K562 (cell line): ENCODE measurements around the gene NCAPD2. TPM values are rescaled to one million over a fixed set of nuclear protein-coding genes. Genes with fewer than 3 reads are reported as not detected.
A peak's percentile ranks its signal among the peaks of the same experiment; 100 is the strongest.

Source experiments
- CAMTA2 ChIP-seq: fragments of 250-450 bp; sonication (Bioruptor Pico); conservative IDR thresholded peaks from 2 replicates; pipeline ENCODE4 v1.5.1; 2022
- FIP1L1 ChIP-seq: fragments of 200-400 bp; formaldehyde crosslinking; IDR thresholded peaks from 2 replicates; pipeline ENCODE4 v1.6.1; 2018; ENCODE audit warnings: mild to moderate bottlenecking, low read depth, low read length; ENCODE audit not compliant: poor library complexity, severe bottlenecking
- NELFE ChIP-seq: IDR thresholded peaks from 2 replicates; pipeline ENCODE4 v1.6.1; 2011; ENCODE audit warnings: mild to moderate bottlenecking; ENCODE audit not compliant: insufficient read depth, insufficient read length
- POLR2AphosphoS5 ChIP-seq: IDR thresholded peaks from 2 replicates; pipeline ENCODE4 v1.6.1; 2011; ENCODE audit warnings: mild to moderate bottlenecking, low read depth, low read length, moderate library complexity; ENCODE audit not compliant: control insufficient read depth, insufficient read depth
- POLR3G ChIP-seq: IDR thresholded peaks from 2 replicates; pipeline ENCODE4 v1.6.1; 2011; ENCODE audit not compliant: insufficient read length, insufficient replicate concordance; ENCODE audit errors: extremely low read depth
- RBM25 ChIP-seq: fragments of 200-400 bp; formaldehyde crosslinking; IDR thresholded peaks from 2 replicates; pipeline ENCODE4 v1.6.1; 2018; ENCODE audit warnings: low read length, low read depth, moderate library complexity; ENCODE audit not compliant: severe bottlenecking
- SMARCC2 ChIP-seq: fragments of 450-650 bp; IDR thresholded peaks from 2 replicates; pipeline ENCODE4 v1.6.1; 2017; ENCODE audit warnings: antibody characterized with exemption, moderate library complexity, mild to moderate bottlenecking, low read depth
- SNIP1 ChIP-seq: fragments of 450-650 bp; IDR thresholded peaks from 2 replicates; pipeline ENCODE4 v1.7.1; 2017; ENCODE audit warnings: low read depth, mild to moderate bottlenecking
- TCFL5 ChIP-seq: fragments of 250-450 bp; sonication (Bioruptor Pico); conservative IDR thresholded peaks from 2 replicates; pipeline ENCODE4 v1.6.1; 2021; ENCODE audit warnings: mild to moderate bottlenecking, moderate library complexity, matching md5 sums
- ZFPM2 ChIP-seq: fragments of 250-450 bp; sonication (Bioruptor Pico); IDR thresholded peaks from 2 replicates; pipeline ENCODE4 v1.5.1; 2022; ENCODE audit warnings: mild to moderate bottlenecking
- ZNF12 ChIP-seq: sonication (generic); formaldehyde crosslinking; IDR thresholded peaks from 2 replicates; pipeline ENCODE4 v1.4.0; 2020; ENCODE audit warnings: mild to moderate bottlenecking, missing genetic modification reagents
- ZNF165 ChIP-seq: fragments of 250-450 bp; sonication (Bioruptor Pico); IDR thresholded peaks from 2 replicates; pipeline ENCODE4 v1.4.0; 2020; ENCODE audit warnings: borderline replicate concordance
- ZNF217 ChIP-seq: sonication (generic); formaldehyde crosslinking; IDR thresholded peaks from 2 replicates; pipeline ENCODE4 v1.8.0; 2022; ENCODE audit warnings: mild to moderate bottlenecking, missing genetic modification reagents
- ZNF23 ChIP-seq: fragments of 250-450 bp; sonication (Bioruptor Pico); IDR thresholded peaks from 2 replicates; pipeline ENCODE4 v1.4.0; 2020; ENCODE audit warnings: mild to moderate bottlenecking
- ZNF41 ChIP-seq: fragments of 250-450 bp; sonication (Bioruptor Pico); conservative IDR thresholded peaks from 2 replicates; pipeline ENCODE4 v1.4.0; 2020; ENCODE audit warnings: mild to moderate bottlenecking
- ZNF431 ChIP-seq: sonication (generic); formaldehyde crosslinking; IDR thresholded peaks from 2 replicates; pipeline ENCODE4 v1.8.0; 2022; ENCODE audit warnings: mild to moderate bottlenecking, missing genetic modification reagents
- polyA plus RNA-seq, 8 experiments: library from polyadenylated mRNA; depleted of rRNA in 4 of 8; stranded (reverse) in 5 of 8; unstranded in 3 of 8; fragments of >200 nt; fragmentation: Nextera tagmentation in 2 of 8; fragmentation: Illumina TruSeq in 1 of 8; extraction: Ambion mirVana in 2 of 8; extraction: Trizol in 1 of 8; gene quantifications; 2 replicates each; pipeline versions ENCODE4 v1.2.1 to v1.2.3, GENCODE V29; 2011 to 2014; ENCODE audit warnings: inconsistent platforms in 1 of 8, missing spikeins in 1 of 8
- total RNA-seq, 7 experiments: library from RNA; depleted of rRNA in 6 of 7; stranded (reverse); fragments of >200 nt in 6 of 7; fragmentation: Illumina TruSeq in 2 of 7; extraction: Trizol in 2 of 7; gene quantifications; 2 replicates each; pipeline versions ENCODE4 v1.2.1 to v1.2.3, GENCODE V29; 2011 to 2021; ENCODE audit warnings: low replicate concordance in 1 of 7
- TF ChIP-seq, protein P1 (sequence below): fragments of 200-800 bp; sonication (Bioruptor generic); IDR thresholded peaks from 2 replicates; pipeline ENCODE4 v1.6.1; 2017; ENCODE audit warnings: missing genetic modification characterization, missing compliant biosample characterization
- TF ChIP-seq, protein P2 (sequence below): fragments of 200-800 bp; sonication (Bioruptor generic); IDR thresholded peaks from 2 replicates; pipeline ENCODE4 v1.6.1; 2017; ENCODE audit warnings: missing genetic modification characterization, missing compliant biosample characterization
- TF ChIP-seq, protein P3 (sequence below): IDR thresholded peaks from 2 replicates; pipeline ENCODE4 v1.6.1; 2014; ENCODE audit warnings: antibody characterized with exemption
- TF ChIP-seq, protein P4 (sequence below), 2 experiments: fragments of 450-650 bp; IDR thresholded peaks; 2 replicates each; pipeline ENCODE4 v1.6.1; 2018; ENCODE audit warnings: mild to moderate bottlenecking in 2 of 2, low read depth in 1 of 2; ENCODE audit not compliant: partially characterized antibody in 2 of 2

NCAPD2 gene
- total and polyA plus RNA-seq, 9 of the 15 experiments (the other 6 are each of a cell fraction or from before 2014, with no cell fraction given), result 16.9 to 93.7 (median 68.3) TPM

DNA sequence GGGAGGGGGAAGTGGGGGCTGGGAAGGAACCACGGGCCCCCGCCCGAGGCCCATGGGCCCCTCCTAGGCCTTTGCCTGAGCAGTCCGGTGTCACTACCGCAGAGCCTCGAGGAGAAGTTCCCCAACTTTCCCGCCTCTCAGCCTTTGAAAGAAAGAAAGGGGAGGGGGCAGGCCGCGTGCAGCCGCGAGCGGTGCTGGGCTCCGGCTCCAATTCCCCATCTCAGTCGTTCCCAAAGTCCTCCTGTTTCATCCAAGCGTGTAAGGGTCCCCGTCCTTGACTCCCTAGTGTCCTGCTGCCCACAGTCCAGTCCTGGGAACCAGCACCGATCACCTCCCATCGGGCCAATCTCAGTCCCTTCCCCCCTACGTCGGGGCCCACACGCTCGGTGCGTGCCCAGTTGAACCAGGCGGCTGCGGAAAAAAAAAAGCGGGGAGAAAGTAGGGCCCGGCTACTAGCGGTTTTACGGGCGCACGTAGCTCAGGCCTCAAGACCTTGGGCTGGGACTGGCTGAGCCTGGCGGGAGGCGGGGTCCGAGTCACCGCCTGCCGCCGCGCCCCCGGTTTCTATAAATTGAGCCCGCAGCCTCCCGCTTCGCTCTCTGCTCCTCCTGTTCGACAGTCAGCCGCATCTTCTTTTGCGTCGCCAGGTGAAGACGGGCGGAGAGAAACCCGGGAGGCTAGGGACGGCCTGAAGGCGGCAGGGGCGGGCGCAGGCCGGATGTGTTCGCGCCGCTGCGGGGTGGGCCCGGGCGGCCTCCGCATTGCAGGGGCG lies 40.2 kb downstream of the NCAPD2 start, which contains the start of gene GAPDH (continued):
- TF ChIP-seq, protein P1, sequence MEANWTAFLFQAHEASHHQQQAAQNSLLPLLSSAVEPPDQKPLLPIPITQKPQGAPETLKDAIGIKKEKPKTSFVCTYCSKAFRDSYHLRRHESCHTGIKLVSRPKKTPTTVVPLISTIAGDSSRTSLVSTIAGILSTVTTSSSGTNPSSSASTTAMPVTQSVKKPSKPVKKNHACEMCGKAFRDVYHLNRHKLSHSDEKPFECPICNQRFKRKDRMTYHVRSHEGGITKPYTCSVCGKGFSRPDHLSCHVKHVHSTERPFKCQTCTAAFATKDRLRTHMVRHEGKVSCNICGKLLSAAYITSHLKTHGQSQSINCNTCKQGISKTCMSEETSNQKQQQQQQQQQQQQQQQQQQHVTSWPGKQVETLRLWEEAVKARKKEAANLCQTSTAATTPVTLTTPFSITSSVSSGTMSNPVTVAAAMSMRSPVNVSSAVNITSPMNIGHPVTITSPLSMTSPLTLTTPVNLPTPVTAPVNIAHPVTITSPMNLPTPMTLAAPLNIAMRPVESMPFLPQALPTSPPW (CRISPR knock-in tag), result peak; percentile 84
- TF ChIP-seq ZNF431 (CRISPR knock-in tag) (peak; percentile 90), ZNF23 (CRISPR knock-in tag) (no peak), NELFE (peak; percentile 43), CAMTA2 (CRISPR knock-in tag) (no peak), FIP1L1 (no peak), POLR2AphosphoS5 (peak; percentile 97), ZNF217 (no peak), ZNF41 (no peak), ZFPM2 (no peak), ZNF165 (CRISPR knock-in tag) (no peak), TCFL5 (CRISPR knock-in tag) (no peak), SMARCC2 (no peak), POLR3G (no peak), RBM25 (no peak), SNIP1 (peak; percentile 92), ZNF12 (CRISPR knock-in tag) (no peak)
- TF ChIP-seq, protein P2, sequence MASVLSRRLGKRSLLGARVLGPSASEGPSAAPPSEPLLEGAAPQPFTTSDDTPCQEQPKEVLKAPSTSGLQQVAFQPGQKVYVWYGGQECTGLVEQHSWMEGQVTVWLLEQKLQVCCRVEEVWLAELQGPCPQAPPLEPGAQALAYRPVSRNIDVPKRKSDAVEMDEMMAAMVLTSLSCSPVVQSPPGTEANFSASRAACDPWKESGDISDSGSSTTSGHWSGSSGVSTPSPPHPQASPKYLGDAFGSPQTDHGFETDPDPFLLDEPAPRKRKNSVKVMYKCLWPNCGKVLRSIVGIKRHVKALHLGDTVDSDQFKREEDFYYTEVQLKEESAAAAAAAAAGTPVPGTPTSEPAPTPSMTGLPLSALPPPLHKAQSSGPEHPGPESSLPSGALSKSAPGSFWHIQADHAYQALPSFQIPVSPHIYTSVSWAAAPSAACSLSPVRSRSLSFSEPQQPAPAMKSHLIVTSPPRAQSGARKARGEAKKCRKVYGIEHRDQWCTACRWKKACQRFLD (CRISPR knock-in tag), result peak; percentile 36; the same call in 1 of the 2 replicates
- TF ChIP-seq, protein P3, sequence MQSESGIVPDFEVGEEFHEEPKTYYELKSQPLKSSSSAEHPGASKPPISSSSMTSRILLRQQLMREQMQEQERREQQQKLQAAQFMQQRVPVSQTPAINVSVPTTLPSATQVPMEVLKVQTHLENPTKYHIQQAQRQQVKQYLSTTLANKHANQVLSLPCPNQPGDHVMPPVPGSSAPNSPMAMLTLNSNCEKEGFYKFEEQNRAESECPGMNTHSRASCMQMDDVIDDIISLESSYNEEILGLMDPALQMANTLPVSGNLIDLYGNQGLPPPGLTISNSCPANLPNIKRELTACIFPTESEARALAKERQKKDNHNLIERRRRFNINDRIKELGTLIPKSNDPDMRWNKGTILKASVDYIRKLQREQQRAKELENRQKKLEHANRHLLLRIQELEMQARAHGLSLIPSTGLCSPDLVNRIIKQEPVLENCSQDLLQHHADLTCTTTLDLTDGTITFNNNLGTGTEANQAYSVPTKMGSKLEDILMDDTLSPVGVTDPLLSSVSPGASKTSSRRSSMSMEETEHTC, result no peak
- TF ChIP-seq, protein P4, sequence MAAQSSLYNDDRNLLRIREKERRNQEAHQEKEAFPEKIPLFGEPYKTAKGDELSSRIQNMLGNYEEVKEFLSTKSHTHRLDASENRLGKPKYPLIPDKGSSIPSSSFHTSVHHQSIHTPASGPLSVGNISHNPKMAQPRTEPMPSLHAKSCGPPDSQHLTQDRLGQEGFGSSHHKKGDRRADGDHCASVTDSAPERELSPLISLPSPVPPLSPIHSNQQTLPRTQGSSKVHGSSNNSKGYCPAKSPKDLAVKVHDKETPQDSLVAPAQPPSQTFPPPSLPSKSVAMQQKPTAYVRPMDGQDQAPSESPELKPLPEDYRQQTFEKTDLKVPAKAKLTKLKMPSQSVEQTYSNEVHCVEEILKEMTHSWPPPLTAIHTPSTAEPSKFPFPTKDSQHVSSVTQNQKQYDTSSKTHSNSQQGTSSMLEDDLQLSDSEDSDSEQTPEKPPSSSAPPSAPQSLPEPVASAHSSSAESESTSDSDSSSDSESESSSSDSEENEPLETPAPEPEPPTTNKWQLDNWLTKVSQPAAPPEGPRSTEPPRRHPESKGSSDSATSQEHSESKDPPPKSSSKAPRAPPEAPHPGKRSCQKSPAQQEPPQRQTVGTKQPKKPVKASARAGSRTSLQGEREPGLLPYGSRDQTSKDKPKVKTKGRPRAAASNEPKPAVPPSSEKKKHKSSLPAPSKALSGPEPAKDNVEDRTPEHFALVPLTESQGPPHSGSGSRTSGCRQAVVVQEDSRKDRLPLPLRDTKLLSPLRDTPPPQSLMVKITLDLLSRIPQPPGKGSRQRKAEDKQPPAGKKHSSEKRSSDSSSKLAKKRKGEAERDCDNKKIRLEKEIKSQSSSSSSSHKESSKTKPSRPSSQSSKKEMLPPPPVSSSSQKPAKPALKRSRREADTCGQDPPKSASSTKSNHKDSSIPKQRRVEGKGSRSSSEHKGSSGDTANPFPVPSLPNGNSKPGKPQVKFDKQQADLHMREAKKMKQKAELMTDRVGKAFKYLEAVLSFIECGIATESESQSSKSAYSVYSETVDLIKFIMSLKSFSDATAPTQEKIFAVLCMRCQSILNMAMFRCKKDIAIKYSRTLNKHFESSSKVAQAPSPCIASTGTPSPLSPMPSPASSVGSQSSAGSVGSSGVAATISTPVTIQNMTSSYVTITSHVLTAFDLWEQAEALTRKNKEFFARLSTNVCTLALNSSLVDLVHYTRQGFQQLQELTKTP (IDR thresholded peaks at IDR 0.05; ENCODE audit: low read depth in 1 of 2, partially characterized antibody in 2 of 2), result peak in 1 of 2 experiments; percentile 86
